Activated naive CD4-positive, alpha-beta T cell treated with anti-CD3 and anti-CD28 coated beads, Interleukin-2, amount 50 U/mL, for 16 hours (primary cell): Measurements from ENCODE around the gene TRIM46.
"Not testable (repeated sequence)": the region's sequence is repeated elsewhere in the genome, so short reads cannot be mapped to it uniquely, and the experiment has no call there.

Experiments used
- DNase-seq: peaks from one replicate; pipeline ENCODE4 v3.0.0-alpha.2; 2020

TRIM46 gene

DNA sequence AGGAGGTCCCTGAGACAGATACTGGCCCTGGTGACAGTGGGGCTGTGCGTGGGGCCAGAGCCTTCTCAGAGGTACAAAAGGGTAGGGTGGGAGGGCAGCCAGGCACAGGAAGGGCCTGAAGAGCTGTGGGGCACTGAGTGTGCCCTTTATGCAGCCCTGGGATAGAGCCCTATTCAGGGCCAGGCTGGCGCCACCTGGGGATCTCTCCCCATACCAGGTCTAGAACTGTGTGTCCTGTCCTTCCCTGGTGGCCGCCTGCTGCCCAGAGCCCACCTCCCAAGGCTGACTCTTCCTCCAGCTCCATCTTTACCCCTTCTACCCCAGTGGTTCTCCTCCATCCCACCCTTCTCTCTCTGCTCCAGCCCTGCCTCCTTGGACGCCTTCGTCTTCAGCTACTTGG is 59.9 kb downstream of the TRIM46 start:
- DNase-seq, result not testable (repeated sequence)
